ENCODE results near the gene TRABD2A.

The TRABD2A gene

GRCh38 chr2:84904151-84904550 lies 23.3 kb upstream of the TRABD2A start:
- DNase-seq, result no peak

GRCh38 chr2:84902526-84902925 lies 21.6 kb upstream of the TRABD2A start:
- no peak for DNase-seq

GRCh38 chr2:84901593-84902120 lies 20.8 kb upstream of the TRABD2A start:
- no peak for DNase-seq

GRCh38 chr2:84900971-84901370 lies 20.1 kb upstream of the TRABD2A start:
- no peak for DNase-seq

- DNase-seq, result no peak
Observed at GRCh38 chr2:84899304-84900204, 18.7 kb upstream of the TRABD2A start.

GRCh38 chr2:84897773-84898172 lies 16.9 kb upstream of the TRABD2A start:
- DNase-seq, result no peak

GRCh38 chr2:84896567-84896966 lies 15.7 kb upstream of the TRABD2A start:
- DNase-seq, result no peak

GRCh38 chr2:84894758-84895520 lies 14.1 kb upstream of the TRABD2A start:
- no peak for DNase-seq

- no peak for DNase-seq
Observed at GRCh38 chr2:84894131-84894586, 13.3 kb upstream of the TRABD2A start.

- no peak for DNase-seq
Observed at GRCh38 chr2:84891355-84892010, 10.6 kb upstream of the TRABD2A start.

GRCh38 chr2:84889332-84889731 lies 8.4 kb upstream of the TRABD2A start:
- DNase-seq, result no peak

- no peak for DNase-seq
Observed at GRCh38 chr2:84888401-84889276, 7.8 kb upstream of the TRABD2A start.

- no peak for DNase-seq
Observed at GRCh38 chr2:84886791-84887190, 5.9 kb upstream of the TRABD2A start.

GRCh38 chr2:84885111-84885510 lies 4.2 kb upstream of the TRABD2A start:
- DNase-seq, result no peak

GRCh38 chr2:84884449-84884848 lies 3.6 kb upstream of the TRABD2A start:
- DNase-seq, result no peak

GRCh38 chr2:84882775-84883550 lies 2.1 kb upstream of the TRABD2A start:
- no peak for DNase-seq

GRCh38 chr2:84882414-84882738 lies 1.5 kb upstream of the TRABD2A start:
- DNase-seq, result no peak

- peak; percentile 24 for DNase-seq
Observed at GRCh38 chr2:84881581-84882413, 913 bp upstream of the TRABD2A start.

- DNase-seq, result no peak
Observed at GRCh38 chr2:84880395-84880644, 564 bp downstream of the TRABD2A start.

GRCh38 chr2:84879584-84880394 lies 1.1 kb downstream of the TRABD2A start:
- no peak for DNase-seq
